Ishikawa (cell line): ENCODE data around the gene PSEN1.

Experiments used
- CEBPB ChIP-seq: IDR thresholded peaks from 2 replicates; pipeline ENCODE4 v1.6.1; 2012
- CREB1 ChIP-seq: IDR thresholded peaks from 2 replicates; pipeline ENCODE4 v1.6.1; 2012; ENCODE audit warnings: low read depth
- EGR1 ChIP-seq: IDR thresholded peaks from 2 replicates; pipeline ENCODE4 v1.6.1; 2012
- EP300 ChIP-seq: IDR thresholded peaks from 2 replicates; pipeline ENCODE4 v1.6.1; 2012; ENCODE audit warnings: borderline replicate concordance
- FOXM1 ChIP-seq: IDR thresholded peaks from 2 replicates; pipeline ENCODE4 v1.6.1; 2012; ENCODE audit warnings: low read depth, borderline replicate concordance
- MAX ChIP-seq: IDR thresholded peaks from 2 replicates; pipeline ENCODE4 v1.6.1; 2012
- NFIC ChIP-seq: IDR thresholded peaks from 2 replicates; pipeline ENCODE4 v1.6.1; 2012
- RAD21 ChIP-seq: IDR thresholded peaks from 2 replicates; pipeline ENCODE4 v1.6.1; 2012; ENCODE audit warnings: low read depth
- REST ChIP-seq: IDR thresholded peaks from 2 replicates; pipeline ENCODE4 v1.6.1; 2012; ENCODE audit warnings: low read depth, mild to moderate bottlenecking
- TAF1 ChIP-seq: IDR thresholded peaks from 2 replicates; pipeline ENCODE4 v1.6.1; 2012; ENCODE audit warnings: low read depth, mild to moderate bottlenecking
- TCF12 ChIP-seq: IDR thresholded peaks from 2 replicates; pipeline ENCODE4 v1.6.1; 2012; ENCODE audit warnings: low read depth
- TEAD4 ChIP-seq: IDR thresholded peaks from 2 replicates; pipeline ENCODE4 v1.6.1; 2012
- USF1 ChIP-seq: IDR thresholded peaks from 2 replicates; pipeline ENCODE4 v1.6.1; 2012
- YY1 ChIP-seq: IDR thresholded peaks from 2 replicates; pipeline ENCODE4 v1.6.1; 2012; ENCODE audit warnings: low read depth
- ZBTB7A ChIP-seq: IDR thresholded peaks from 2 replicates; pipeline ENCODE4 v1.6.1; 2012; ENCODE audit warnings: low read depth

PSEN1 gene

GRCh38 chr14:73238424-73238852 is 102.1 kb downstream of the PSEN1 start:
- TF ChIP-seq CEBPB (no peak), EP300 (peak; percentile 57; the same call in 1 of the 2 replicates), TCF12 (peak; percentile 58; the same call in 1 of the 2 replicates), ZBTB7A (0 out of 2 replicates have a peak, but pooled peaks have one; percentile 44), NFIC (peak; percentile 79), TEAD4 (peak; percentile 95)

GRCh38 chr14:73238941-73239340 is 102.6 kb downstream of the PSEN1 start:
- TF ChIP-seq TCF12 (no peak), MAX (0 out of 2 replicates have a peak, but pooled peaks have one; percentile 23)

GRCh38 chr14:73239393-73240241 is 103.3 kb downstream of the PSEN1 start:
- TF ChIP-seq ZBTB7A (no peak), TEAD4 (0 out of 2 replicates have a peak, but pooled peaks have one; percentile 40), RAD21 (no peak), CEBPB (no peak), USF1 (0 out of 2 replicates have a peak, but pooled peaks have one; percentile 28), NFIC (peak; percentile 66), TAF1 (no peak), FOXM1 (no peak), REST (no peak), TCF12 (peak; percentile 33; the same call in 1 of the 2 replicates), CREB1 (no peak), EGR1 (no peak), MAX (peak; percentile 51; the same call in 1 of the 2 replicates), EP300 (no peak), YY1 (no peak)

- TF ChIP-seq TEAD4 (no peak), USF1 (no peak), REST (no peak), TAF1 (no peak), ZBTB7A (no peak)
Measured at GRCh38 chr14:73240816-73241480, 104.6 kb downstream of the PSEN1 start.

- TF ChIP-seq USF1 (no peak), FOXM1 (no peak), RAD21 (no peak), TCF12 (no peak), YY1 (no peak), REST (no peak), NFIC (no peak), ZBTB7A (no peak), EP300 (no peak), CEBPB (no peak), MAX (no peak)
Measured at GRCh38 chr14:73241481-73242165, 105.3 kb downstream of the PSEN1 start.
